Fibroblast of lung (primary cell): ENCODE data around the gene MB. TPM values are rescaled to one million over a fixed set of nuclear protein-coding genes. Genes with fewer than 3 reads are reported as not detected.

Experiments used
- DNase-seq, 2 donors: peaks; one replicate each; pipeline versions ENCODE4 v3.0.0 to v3.0.0-alpha.2; 2010; ENCODE audit warnings: low read depth in 2 of 2
- H2AFZ ChIP-seq: 2 replicates; pipeline ENCODE4 v1.5.1; 2012; ENCODE audit warnings: low read length, control low read depth, inconsistent platforms
- H3K27ac ChIP-seq: 2 replicates; pipeline ENCODE4 v1.5.1; 2011; ENCODE audit warnings: low read length, control low read depth; ENCODE audit not compliant: insufficient read depth
- H3K27me3 ChIP-seq: 2 replicates; pipeline ENCODE4 v1.5.1; 2011; ENCODE audit warnings: mild to moderate bottlenecking, low read length; ENCODE audit not compliant: control insufficient read depth, insufficient read depth
- H3K36me3 ChIP-seq: 2 replicates; pipeline ENCODE4 v1.5.1; 2011; ENCODE audit warnings: low read length; ENCODE audit not compliant: control insufficient read depth, insufficient read depth
- H3K4me1 ChIP-seq: 2 replicates; pipeline ENCODE4 v1.5.1; 2011; ENCODE audit warnings: low read length; ENCODE audit not compliant: control insufficient read depth, insufficient read depth; ENCODE audit errors: extremely low read depth
- H3K4me2 ChIP-seq: 2 replicates; pipeline ENCODE4 v1.5.1; 2011; ENCODE audit warnings: low read length, control low read depth; ENCODE audit not compliant: insufficient read depth; ENCODE audit errors: extremely low read depth
- H3K4me3 ChIP-seq, 4 experiments: fragments of 200-600 bp in 1 of 4; sonication (generic) in 1 of 4; replicated peaks in 1 of 4; 2 replicates each; pipeline ENCODE4 v1.5.1; 2011 to 2016; ENCODE audit warnings: low read length in 4 of 4, low read depth in 3 of 4, mild to moderate bottlenecking in 3 of 4, control low read depth in 2 of 4, inconsistent platforms in 1 of 4, mixed read lengths in 1 of 4; ENCODE audit not compliant: insufficient read depth in 1 of 4; ENCODE audit errors: control extremely low read depth in 1 of 4
- H3K79me2 ChIP-seq: 2 replicates; pipeline ENCODE4 v1.5.1; 2012; ENCODE audit warnings: mild to moderate bottlenecking, low read length, inconsistent platforms; ENCODE audit not compliant: control insufficient read depth, insufficient read depth
- H3K9ac ChIP-seq: 2 replicates; pipeline ENCODE4 v1.5.1; 2011; ENCODE audit warnings: mild to moderate bottlenecking, low read length, control low read depth; ENCODE audit not compliant: insufficient read depth
- H3K9me3 ChIP-seq: 2 replicates; pipeline ENCODE4 v1.5.1; 2012; ENCODE audit warnings: low read depth, low read length; ENCODE audit not compliant: control insufficient read depth, insufficient read depth
- H4K20me1 ChIP-seq: 2 replicates; pipeline ENCODE4 v1.5.1; 2011; ENCODE audit warnings: low read length; ENCODE audit not compliant: control insufficient read depth, insufficient read depth; ENCODE audit errors: extremely low read depth
- EZH2 ChIP-seq: IDR thresholded peaks from 2 replicates; pipeline ENCODE4 v1.5.1; 2012; ENCODE audit warnings: low read length, control low read depth, mild to moderate bottlenecking; ENCODE audit errors: missing control alignments
- polyA plus RNA-seq, 2 donors: library from polyadenylated mRNA; depleted of rRNA in 1 of 2; stranded (reverse) in 1 of 2; unstranded in 1 of 2; fragments of >200 nt; gene quantifications; 2 replicates each; pipeline ENCODE4 v1.2.1, GENCODE V29; 2011 to 2012; ENCODE audit warnings: missing spikeins in 1 of 2
- total RNA-seq: library from RNA; depleted of rRNA; stranded (reverse); fragments of >200 nt; gene quantifications from 2 replicates; pipeline ENCODE4 v1.2.1, GENCODE V29; 2014
- TF ChIP-seq, protein P1 (sequence below), 2 donors: IDR thresholded peaks in 1 of 2; conservative IDR thresholded peaks in 1 of 2; 1 replicate in 1 of 2; 2 replicates in 1 of 2; pipeline ENCODE4 v1.5.1; 2011 to 2012; ENCODE audit warnings: low read length in 2 of 2, control low read depth in 1 of 2, inconsistent platforms in 1 of 2, low read depth in 1 of 2, mild to moderate bottlenecking in 1 of 2

MB gene
- total and polyA plus RNA-seq, 2 donors (not counting 1 experiment from before 2014, with no cell fraction given): not detected

DNA sequence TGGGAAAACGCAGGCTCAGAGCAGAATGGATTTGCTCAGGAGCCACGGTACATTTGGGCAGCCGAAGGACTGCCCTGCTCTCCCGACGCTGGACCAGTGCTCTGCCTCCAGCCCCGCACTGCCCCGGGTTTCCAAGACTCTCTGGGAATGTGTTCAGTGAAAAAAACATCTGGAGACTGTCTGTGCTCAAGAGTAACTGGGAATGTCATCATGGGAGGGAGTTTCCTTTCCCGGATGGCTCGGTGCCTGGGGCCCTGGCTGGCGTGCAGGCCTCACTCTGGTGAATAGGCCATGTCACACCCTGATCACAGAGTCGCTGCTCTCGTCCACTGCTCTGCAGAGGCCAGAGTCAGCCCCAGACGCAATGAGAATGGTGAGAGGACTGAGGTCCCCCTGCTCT is 21.3 kb upstream of the MB start:
- Histone ChIP-seq H3K36me3 (no peaks in the 10 kb centered on the region), H2AFZ (peak overlapping the region; percentile 89), H3K4me2 (peak overlapping the region; percentile 36), H3K9ac (peak overlapping the region; percentile 55), H3K27ac (peak overlapping the region; percentile 86), H3K9me3 (no peaks in the 10 kb centered on the region), H3K4me3 (peak overlapping the region in 1 of 4 experiments; percentile 22), H4K20me1 (no peaks in the 10 kb centered on the region), H3K27me3 (no peaks in the 10 kb centered on the region), H3K79me2 (no peaks in the 10 kb centered on the region), H3K4me1 (peaks cover 13% of the 10 kb centered on the region)
- TF ChIP-seq, protein P1, sequence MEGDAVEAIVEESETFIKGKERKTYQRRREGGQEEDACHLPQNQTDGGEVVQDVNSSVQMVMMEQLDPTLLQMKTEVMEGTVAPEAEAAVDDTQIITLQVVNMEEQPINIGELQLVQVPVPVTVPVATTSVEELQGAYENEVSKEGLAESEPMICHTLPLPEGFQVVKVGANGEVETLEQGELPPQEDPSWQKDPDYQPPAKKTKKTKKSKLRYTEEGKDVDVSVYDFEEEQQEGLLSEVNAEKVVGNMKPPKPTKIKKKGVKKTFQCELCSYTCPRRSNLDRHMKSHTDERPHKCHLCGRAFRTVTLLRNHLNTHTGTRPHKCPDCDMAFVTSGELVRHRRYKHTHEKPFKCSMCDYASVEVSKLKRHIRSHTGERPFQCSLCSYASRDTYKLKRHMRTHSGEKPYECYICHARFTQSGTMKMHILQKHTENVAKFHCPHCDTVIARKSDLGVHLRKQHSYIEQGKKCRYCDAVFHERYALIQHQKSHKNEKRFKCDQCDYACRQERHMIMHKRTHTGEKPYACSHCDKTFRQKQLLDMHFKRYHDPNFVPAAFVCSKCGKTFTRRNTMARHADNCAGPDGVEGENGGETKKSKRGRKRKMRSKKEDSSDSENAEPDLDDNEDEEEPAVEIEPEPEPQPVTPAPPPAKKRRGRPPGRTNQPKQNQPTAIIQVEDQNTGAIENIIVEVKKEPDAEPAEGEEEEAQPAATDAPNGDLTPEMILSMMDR (conservative IDR thresholded peaks at IDR 0.05 in 1 of 2, IDR thresholded peaks at IDR 0.05 in 1 of 2; ENCODE audit: low read depth in 1 of 2, low read length in 2 of 2): no peak
- TF ChIP-seq EZH2: no peak
- DNase-seq: peak; percentile 75 to 95

DNA sequence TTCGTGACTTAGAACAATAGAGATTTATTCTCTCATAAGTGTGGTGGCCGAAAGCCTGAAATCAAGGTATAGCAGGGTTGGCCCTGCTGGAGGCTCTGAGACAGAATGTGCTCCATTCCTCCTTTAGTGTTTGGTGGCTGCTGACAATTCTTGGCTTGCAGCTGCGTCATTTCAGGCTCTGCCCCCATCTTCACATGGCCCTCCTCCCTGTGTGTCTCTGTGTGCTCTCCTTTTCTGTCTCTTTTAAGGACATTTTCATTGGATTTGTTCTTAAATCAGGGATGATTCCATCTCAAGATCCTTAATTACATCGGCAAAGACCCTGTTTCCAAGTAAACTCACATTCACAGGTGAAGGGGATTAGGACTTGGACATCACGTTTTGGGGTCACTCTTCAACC is 20.9 kb upstream of the MB start:
- H2AFZ ChIP-seq: peak overlapping the region; percentile 39
- no peaks in the 10 kb centered on the region for H3K36me3 ChIP-seq
- no peaks in the 10 kb centered on the region for H4K20me1 ChIP-seq
- peak overlapping the region in 1 of 4 experiments; percentile 22 for H3K4me3 ChIP-seq
- TF ChIP-seq, protein P1 (conservative IDR thresholded peaks at IDR 0.05 in 1 of 2, IDR thresholded peaks at IDR 0.05 in 1 of 2; ENCODE audit: low read depth in 1 of 2, low read length in 2 of 2): no peak
- TF ChIP-seq EZH2: no peak
- peak overlapping the region; percentile 36 for H3K4me2 ChIP-seq
- peak overlapping the region; percentile 86 for H3K27ac ChIP-seq
- H3K27me3 ChIP-seq: no peaks in the 10 kb centered on the region
- no peaks in the 10 kb centered on the region for H3K9me3 ChIP-seq
- peaks cover 13% of the 10 kb centered on the region for H3K4me1 ChIP-seq
- H3K9ac ChIP-seq: peak overlapping the region; percentile 29
- H3K79me2 ChIP-seq: no peaks in the 10 kb centered on the region
- peak in 1 of 2 donors; percentile 34 for DNase-seq

DNA sequence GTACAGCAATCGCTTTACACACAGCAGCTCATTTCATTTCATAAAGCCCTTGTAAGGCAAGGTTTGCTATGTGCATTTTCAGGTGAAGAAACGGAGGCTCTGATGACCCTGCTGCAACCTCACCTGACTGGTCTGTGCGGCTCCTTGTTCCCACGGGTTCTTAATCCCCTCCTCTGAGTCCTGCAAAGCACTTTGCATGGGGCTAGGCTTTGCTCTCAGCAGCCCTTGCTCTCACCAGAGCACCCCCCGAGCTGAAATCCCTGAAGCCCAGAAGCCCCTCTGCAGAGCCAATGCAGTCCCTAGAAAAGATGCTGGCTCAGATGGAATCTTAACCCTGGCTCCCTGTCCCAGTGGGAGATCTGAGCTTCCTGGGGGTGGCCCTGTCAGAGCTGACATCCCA is 20.1 kb upstream of the MB start:
- TF ChIP-seq EZH2: no peak
- TF ChIP-seq, protein P1 (conservative IDR thresholded peaks at IDR 0.05 in 1 of 2, IDR thresholded peaks at IDR 0.05 in 1 of 2; ENCODE audit: low read depth in 1 of 2, low read length in 2 of 2): no peak
- no peak overlapping the region for H3K4me3 ChIP-seq
- no peaks in the 10 kb centered on the region for H3K36me3 ChIP-seq
- no peak overlapping the region for H3K27ac ChIP-seq
- H3K9me3 ChIP-seq: no peaks in the 10 kb centered on the region
- no peak for DNase-seq
- H3K79me2 ChIP-seq: no peaks in the 10 kb centered on the region
- H3K9ac ChIP-seq: no peak overlapping the region
- H3K4me2 ChIP-seq: no peak overlapping the region
- H2AFZ ChIP-seq: no peak overlapping the region
- H3K27me3 ChIP-seq: no peaks in the 10 kb centered on the region
- no peaks in the 10 kb centered on the region for H4K20me1 ChIP-seq
- peaks cover 13% of the 10 kb centered on the region for H3K4me1 ChIP-seq
